Measurements from ENCODE around the gene FGF22. TPM values are rescaled to one million over a fixed set of nuclear protein-coding genes. Genes with fewer than 3 reads are reported as not detected.
"Not testable (repeated sequence)": the region's sequence is repeated elsewhere in the genome, so short reads cannot be mapped to it uniquely, and the experiment has no call there.

Gene FGF22
- total RNA-seq, 3 donors from 2014 or later (not counting 1 experiment from before 2014, with no cell fraction given): 0.31 to 0.58 (median 0.41) TPM

- no peaks in the 10 kb centered on the region for H3K36me3 ChIP-seq (ENCODE audit: control insufficient read depth, insufficient read depth, low read length)
- H3K27me3 ChIP-seq (ENCODE audit: control insufficient read depth, insufficient read depth, low read length): no peaks in the 10 kb centered on the region
- Mint-ChIP-seq H3K9me3 (peaks cover 0 to 3% of the 10 kb centered on the region in 2 donors), H3K36me3 (no peaks in the 10 kb centered on the region), H3K4me1 (no peaks in the 10 kb centered on the region), H3K27me3 (ENCODE audit: low read depth in 2 of 2) (no peaks in the 10 kb centered on the region), H3K4me3 (no peak overlapping the region), H3K27ac (no peak overlapping the region)
- H3K4me1 ChIP-seq (ENCODE audit: control insufficient read depth, insufficient read depth, low read length): no peaks in the 10 kb centered on the region
- 76% methylated on average over 25 of the region's 25 CpGs for WGBS (ENCODE audit: insufficient coverage)
- no peak for ATAC-seq
- H3K27ac ChIP-seq (ENCODE audit: low read length): no peak overlapping the region
- H3K4me3 ChIP-seq (ENCODE audit: low read length): no peak overlapping the region
- TF ChIP-seq CTCF (IDR thresholded peaks at IDR 0.05): no peak
- intact Hi-C loops (cut with micrococcal nuclease): no loop called here
- no peaks in the 10 kb centered on the region for H3K9me3 ChIP-seq (ENCODE audit: control insufficient read depth, insufficient read depth, low read length)
- no peak for DNase-seq
Measured at GRCh38 chr19:601790-602189, 37.9 kb upstream of the FGF22 start.

GRCh38 chr19:602391-603301, 37.0 kb upstream of the FGF22 start:
- DNase-seq (no peak), ATAC-seq (no peak)
- Mint-ChIP-seq H3K27ac (no peak overlapping the region), H3K4me1 (no peaks in the 10 kb centered on the region), H3K4me3 (no peak overlapping the region), H3K36me3 (no peaks in the 10 kb centered on the region), H3K27me3 (ENCODE audit: low read depth in 2 of 2) (no peaks in the 10 kb centered on the region), H3K9me3 (peaks cover 0 to 3% of the 10 kb centered on the region in 2 donors)
- 71% methylated on average over 35 of the region's 35 CpGs for WGBS (ENCODE audit: insufficient coverage)
- Histone ChIP-seq H3K36me3 (ENCODE audit: control insufficient read depth, insufficient read depth, low read length) (no peaks in the 10 kb centered on the region), H3K9me3 (ENCODE audit: control insufficient read depth, insufficient read depth, low read length) (no peaks in the 10 kb centered on the region), H3K27me3 (ENCODE audit: control insufficient read depth, insufficient read depth, low read length) (no peaks in the 10 kb centered on the region), H3K4me3 (ENCODE audit: low read length) (no peak overlapping the region), H3K4me1 (ENCODE audit: control insufficient read depth, insufficient read depth, low read length) (no peaks in the 10 kb centered on the region), H3K27ac (ENCODE audit: low read length) (no peak overlapping the region)
- TF ChIP-seq CTCF (IDR thresholded peaks at IDR 0.05): no peak
- intact Hi-C loops (cut with micrococcal nuclease): no loop called here

- H3K27me3 Mint-ChIP-seq (ENCODE audit: low read depth in 2 of 2); intact Hi-C loops (cut with micrococcal nuclease); H3K36me3 Mint-ChIP-seq; H3K27ac ChIP-seq (ENCODE audit: low read length); H3K27ac Mint-ChIP-seq; H3K4me3 Mint-ChIP-seq; ATAC-seq; H3K4me1 Mint-ChIP-seq; H3K9me3 Mint-ChIP-seq; H3K4me1 ChIP-seq (ENCODE audit: control insufficient read depth, insufficient read depth, low read length); H3K9me3 ChIP-seq (ENCODE audit: control insufficient read depth, insufficient read depth, low read length); H3K27me3 ChIP-seq (ENCODE audit: control insufficient read depth, insufficient read depth, low read length); H3K36me3 ChIP-seq (ENCODE audit: control insufficient read depth, insufficient read depth, low read length); H3K4me3 ChIP-seq (ENCODE audit: low read length); DNase-seq: not testable (repeated sequence)
- WGBS (ENCODE audit: insufficient coverage): 89% methylated on average over 13 of the region's 13 CpGs
Measured at GRCh38 chr19:603302-603639, 36.4 kb upstream of the FGF22 start.

- ATAC-seq: peak; percentile 56 to 75 (median 74)
- H3K9me3 ChIP-seq (ENCODE audit: control insufficient read depth, insufficient read depth, low read length); intact Hi-C loops (cut with micrococcal nuclease); H3K9me3 Mint-ChIP-seq; H3K27ac Mint-ChIP-seq; H3K4me1 Mint-ChIP-seq; H3K27me3 ChIP-seq (ENCODE audit: control insufficient read depth, insufficient read depth, low read length); H3K27me3 Mint-ChIP-seq (ENCODE audit: low read depth in 2 of 2); DNase-seq; H3K36me3 Mint-ChIP-seq; H3K4me3 ChIP-seq (ENCODE audit: low read length); H3K4me3 Mint-ChIP-seq; H3K36me3 ChIP-seq (ENCODE audit: control insufficient read depth, insufficient read depth, low read length); H3K27ac ChIP-seq (ENCODE audit: low read length): not testable (repeated sequence)
- peaks cover 11% of the 10 kb centered on the region for H3K4me1 ChIP-seq (ENCODE audit: control insufficient read depth, insufficient read depth, low read length)
- WGBS (ENCODE audit: insufficient coverage): 93% methylated on average over 20 of the region's 20 CpGs
Measured at GRCh38 chr19:603779-604178, 35.9 kb upstream of the FGF22 start.

All from natural killer cell (primary cell).